Umbilical cord (tissue), 2 donors: ENCODE data around the gene FZR1. TPM values are rescaled to one million over a fixed set of nuclear protein-coding genes. Genes with fewer than 3 reads are reported as not detected.
"Not testable (repeated sequence)": the region's sequence is repeated elsewhere in the genome, so short reads cannot be mapped to it uniquely, and the experiment has no call there.

Experiments
- DNase-seq: peaks from one replicate; pipeline ENCODE4 v3.0.0-alpha.2; 2015; ENCODE audit warnings: low spot score
- total RNA-seq: library from RNA; depleted of rRNA; stranded (reverse); fragments of >200 nt; gene quantifications from one replicate; pipeline ENCODE4 v1.2.3, GENCODE V29; 2014; ENCODE audit warnings: low replicate concordance; ENCODE audit not compliant: insufficient read depth

The FZR1 gene
- total RNA-seq, 1 donor from 2014 or later, result 27.7 TPM

DNA sequence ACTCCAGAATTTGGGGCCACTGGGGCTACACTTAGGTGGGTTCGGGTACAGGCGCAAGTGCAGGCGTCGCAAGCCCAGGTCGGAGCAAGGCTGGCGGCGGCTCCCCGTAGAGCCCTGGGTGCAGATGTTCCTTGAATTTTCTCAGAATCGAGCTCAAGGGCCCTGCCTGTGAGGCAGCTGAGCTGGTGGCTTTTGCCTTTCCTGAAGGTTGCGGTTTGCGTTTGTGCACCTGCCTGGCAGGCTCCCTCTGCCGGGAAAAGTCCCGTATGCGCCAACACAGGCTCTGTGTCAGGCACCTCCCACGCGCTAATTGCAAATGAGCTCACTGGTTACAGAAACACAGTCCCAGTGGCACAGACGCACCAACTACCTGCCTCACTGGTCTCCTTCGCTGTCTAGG lies 11.6 kb upstream of the FZR1 start:
- DNase-seq, result no peak

DNA sequence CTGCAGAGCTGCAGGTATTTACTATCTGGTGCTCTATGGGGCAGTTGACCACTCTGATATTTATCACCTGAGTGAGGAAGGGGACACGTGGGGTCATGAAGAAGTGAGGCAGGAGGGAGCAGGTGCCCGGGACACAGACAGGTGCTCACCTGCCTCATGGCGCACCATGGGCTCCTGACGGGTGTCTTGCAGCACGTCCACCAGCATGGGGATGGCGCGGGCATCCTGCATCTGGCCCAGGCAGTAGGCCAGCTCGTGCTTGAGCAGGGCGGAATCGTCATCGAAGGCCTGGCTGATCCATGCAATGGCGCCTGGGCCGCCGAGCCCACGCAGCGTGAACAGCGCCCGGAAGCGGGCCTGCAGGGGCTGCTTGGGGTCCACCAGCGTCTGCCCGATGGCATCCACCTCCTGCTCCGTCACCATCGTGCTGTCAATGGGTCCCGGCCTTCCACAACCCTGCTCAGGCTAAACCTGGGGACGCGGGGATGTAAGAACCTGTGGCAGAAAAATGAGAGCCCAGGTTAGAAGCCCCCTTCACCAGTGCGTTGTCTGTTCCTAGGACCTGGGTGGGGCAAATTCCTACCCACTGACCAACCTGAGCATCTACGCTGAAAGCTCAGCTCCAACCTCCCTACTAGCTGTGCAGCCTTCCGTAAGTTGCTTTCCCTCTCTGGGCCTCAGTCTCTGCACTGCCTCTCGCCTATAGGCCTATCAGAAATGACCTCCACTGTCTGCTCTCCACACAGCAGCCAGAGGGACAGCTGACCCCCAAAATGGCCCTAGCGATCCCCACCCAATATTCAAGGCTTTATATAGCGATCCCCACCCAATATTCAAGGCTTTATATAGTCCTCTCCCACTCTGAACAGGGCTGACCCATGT lies 9.5 kb upstream of the FZR1 start:
- DNase-seq, result no peak

DNA sequence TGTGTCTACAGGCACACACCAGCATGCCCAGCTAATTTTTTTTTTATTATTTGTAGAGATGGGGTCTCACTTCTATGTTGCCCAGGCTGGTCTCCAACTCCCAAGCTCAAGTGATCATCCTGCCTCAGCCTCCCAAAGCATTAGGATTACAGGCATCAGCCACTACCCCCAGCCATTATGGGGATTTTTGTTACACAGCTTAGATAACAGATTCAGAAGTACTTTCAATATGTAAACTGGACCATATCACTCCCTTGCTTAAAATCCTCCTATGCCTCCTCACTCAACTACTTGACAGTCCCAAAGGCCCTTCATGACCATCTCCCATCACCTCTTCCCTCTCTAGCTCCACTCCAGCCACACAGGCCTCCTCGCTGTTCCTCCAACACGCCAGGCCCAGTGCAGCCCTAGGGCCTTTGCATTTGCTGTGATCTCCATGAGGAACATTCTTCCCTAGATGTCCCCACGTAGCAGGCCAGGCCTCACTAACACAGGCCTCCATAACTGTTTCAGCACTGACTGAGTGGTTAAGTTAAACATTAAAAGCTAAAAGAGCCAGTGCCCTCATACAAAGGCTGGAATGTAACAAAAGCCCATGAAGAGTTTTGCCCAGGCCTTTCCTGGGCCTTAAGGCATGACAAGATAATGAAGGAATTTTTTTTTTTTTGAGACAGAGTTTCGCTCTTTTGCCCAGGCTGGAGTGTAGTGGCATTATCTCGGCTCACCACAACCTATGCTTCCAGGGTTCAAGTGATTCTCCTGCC lies 8.2 kb upstream of the FZR1 start:
- DNase-seq, result no peak

DNA sequence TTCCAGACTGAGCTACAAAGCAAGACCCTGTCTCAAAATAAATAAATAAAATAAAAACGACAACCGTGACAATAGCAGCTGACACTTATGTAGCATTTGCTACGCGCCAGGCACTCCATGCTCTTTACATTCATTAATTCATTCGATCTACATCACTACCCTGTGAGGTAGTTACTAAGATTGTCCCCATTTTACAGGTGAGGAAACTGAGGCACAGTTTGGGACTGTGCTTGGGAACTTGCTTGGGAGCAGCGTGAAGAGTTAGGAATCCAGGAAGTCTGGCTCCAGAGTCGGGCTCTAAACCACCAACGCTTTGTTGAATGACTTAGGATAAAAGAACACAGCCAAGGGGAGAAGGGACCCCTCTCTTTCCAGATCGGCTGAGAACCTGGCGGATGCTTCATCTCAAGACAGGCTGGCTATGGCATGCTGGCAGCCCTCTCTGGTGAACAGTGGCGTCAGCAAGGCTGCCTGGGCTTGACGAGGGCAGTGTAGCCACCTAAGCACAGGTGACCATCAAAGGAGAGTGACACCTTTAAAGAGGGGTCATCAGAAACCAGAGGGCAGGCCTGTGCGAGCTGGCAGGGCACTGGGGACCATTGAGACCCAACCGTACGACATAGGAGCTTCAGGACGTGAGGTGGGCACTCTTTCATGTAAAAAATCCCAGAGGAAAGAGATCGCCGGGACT lies 6.2 kb upstream of the FZR1 start:
- DNase-seq, result no peak

DNA sequence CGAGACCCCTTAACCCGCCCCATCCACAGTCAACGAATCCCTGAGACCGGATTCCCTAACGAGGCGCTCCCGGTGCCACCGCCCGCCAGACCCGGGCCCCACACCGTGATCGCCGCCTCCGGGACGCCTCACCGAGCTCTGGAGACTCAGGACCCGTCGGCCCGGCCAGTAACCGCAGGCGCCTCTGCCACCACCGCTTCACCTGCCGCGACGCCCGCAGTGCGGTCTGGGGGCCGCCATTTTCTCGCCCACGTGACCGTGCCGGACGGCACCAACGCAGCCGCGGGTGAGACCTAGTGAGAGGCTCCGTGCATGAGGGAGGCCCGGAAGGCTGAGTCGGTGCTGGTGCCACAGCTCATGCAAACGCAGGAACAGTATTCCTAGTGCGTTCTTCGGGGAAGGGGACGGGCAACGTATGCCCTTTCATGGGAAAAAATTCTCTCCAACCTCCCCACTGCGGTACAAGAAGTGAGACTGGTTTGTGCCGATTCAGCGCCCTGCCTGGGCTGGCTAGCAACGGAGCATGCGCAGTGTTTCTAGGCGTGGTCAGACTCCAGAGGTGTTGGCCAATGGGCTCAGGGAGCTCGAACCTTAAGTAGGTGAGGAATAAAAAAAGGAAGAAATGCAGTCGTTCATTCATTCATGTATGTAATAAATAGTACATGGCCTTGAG lies 5.5 kb upstream of the FZR1 start, which contains the start of gene DOHH:
Gene DOHH, minus strand, starts transcription at position 246 of the 673 bp plus-strand sequence. CDS start 3,860 bp downstream, outside the sequence.
- peak; percentile 98 for DNase-seq

DNA sequence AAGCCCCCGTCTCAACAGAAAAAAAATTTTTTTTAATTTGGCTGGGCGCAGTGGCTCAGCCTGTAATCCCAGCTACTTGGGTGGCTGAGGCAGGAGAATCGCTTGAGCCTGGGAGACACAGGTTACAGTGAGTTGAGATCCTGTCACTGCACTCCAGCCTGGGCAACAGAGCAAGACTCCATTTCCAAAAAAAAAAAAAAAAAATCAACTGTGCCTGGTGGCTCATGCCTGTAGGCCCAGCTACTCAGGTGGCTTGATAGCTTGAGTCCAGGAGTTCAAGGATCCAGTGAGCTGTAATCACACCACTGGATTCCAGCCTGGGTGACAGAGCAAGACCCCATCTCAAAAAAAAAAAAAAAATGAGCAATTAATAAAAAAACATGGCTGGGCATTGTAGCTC lies 4.3 kb upstream of the FZR1 start:
- DNase-seq, result no peak

DNA sequence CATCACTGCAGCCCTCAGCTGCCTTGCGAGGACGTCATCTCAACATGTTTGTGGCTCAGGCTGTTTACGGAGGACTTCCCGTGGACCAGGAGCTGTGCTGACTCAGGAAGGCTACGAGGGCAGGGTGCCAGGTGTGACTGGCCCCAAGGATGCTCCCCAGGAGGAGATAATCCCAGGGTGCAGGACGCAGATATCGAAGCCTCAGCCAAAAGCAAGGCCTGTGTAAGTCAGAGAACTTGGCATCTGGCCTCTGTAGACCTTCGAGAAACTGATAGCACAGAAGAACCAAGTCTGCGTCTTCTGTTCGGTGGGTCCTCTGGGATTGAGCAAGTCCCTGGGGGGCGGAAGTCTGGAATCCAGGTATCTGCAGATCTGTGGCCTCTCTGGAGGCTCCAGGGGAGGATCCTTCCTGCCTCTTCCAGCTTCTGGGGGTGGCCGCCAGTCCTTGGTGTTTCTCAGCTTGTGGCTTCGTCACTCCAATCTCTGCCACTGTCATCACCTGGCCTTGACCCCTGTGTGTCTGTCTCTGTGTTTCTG lies 3.0 kb upstream of the FZR1 start:
- no peak for DNase-seq

DNA sequence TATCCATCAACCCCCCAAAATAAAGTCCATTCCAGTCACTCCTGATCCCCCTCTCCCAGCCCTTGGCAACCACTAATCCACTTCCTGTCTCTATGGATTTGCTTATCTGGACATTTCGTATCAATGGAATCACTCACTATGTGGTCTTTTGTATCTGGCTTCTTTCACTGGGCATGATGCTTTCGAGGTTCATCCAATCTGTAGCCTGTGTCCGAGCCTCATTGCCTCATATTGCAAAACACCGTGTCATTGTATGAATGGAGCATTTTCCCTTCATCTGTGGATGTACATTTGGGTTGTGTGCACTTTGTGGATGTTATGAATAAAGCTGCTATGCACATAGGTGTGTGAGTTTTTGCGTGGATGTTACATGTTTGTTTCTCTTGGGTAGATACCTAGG lies 1.4 kb upstream of the FZR1 start:
- peak; percentile 69 for DNase-seq

DNA sequence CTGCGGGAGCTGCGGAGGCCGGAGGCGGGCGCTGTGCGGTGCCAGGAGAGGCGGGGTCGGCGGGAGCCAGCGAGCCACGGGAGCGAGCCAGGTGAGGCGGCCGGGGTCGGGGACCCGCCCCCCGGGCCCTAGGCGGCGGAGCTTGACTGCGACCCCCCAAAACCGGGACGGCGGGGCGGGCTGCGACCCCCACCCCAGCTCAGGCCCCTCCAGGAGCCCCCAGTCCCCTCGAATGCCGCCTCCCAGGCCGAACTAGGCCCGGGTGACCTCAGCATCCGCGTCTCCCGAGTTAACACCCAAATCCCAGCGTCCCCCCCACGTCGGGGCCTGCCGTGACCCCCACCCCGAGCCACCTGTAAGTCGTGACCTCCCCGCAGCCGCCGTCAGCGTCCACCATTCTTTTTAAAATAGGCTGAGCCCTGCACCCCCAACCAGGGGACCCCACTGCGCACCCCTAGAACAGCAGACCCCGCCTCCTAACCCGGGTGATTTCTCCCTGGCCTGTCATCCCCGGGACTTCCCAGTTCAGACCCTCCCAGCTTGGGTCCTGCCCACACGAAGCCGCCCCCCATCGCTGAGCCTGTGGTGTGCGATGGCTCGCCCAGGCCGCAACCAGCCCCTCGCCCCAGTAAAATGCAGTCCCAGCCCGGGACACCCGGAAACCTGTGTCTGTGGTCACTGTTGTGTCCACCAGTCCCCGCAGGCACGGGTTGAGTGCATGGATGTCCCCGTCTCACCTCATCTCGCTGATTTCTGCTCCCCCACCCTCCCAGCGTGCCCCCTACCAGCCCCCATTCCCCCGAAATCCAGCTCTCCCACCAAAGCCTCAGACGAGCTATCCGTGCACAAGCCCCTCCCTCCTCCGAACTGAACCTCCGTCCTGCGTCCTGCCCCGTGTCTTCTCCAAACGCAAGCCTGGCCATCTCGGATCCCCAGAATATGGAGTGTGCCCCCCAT lies 551 bp downstream of the FZR1 start:
- DNase-seq, result peak; percentile 30

DNA sequence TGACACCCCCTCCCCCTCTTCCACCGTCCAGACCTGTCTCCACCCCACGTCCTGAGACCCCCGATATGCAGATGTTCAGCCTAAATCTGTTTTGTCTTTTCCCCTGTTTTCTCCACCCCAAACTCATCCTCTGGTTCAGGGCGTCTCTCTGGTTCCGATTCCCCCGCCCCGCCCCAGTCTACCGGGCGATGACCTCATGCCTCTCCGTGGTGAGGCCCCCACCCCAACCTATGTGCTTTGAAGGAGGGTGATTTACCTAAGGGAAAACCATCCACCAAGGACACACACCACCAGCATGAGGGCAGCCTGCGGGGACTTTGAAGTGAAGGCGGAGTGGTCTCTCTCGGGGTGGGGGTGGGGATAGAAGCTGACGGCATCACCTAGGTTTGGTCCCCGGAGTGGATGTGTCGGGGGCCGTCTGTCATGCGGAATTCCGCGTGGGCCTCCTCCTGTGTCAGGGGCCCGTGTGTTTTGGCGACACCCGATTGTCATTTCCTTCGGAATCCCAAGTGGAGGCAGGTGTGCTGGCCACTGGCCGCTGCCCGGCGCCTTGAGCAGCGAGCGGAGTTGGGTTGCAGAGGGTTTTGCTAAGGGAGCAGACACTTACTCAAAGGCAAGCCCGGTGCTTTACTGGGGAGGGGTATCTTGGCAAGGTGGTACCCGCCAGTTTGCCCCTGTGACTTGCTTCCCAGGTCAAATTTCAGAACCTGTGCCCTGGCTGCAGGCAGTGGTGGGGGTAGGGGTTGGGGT lies 1.4 kb downstream of the FZR1 start:
- DNase-seq, result peak; percentile 40

DNA sequence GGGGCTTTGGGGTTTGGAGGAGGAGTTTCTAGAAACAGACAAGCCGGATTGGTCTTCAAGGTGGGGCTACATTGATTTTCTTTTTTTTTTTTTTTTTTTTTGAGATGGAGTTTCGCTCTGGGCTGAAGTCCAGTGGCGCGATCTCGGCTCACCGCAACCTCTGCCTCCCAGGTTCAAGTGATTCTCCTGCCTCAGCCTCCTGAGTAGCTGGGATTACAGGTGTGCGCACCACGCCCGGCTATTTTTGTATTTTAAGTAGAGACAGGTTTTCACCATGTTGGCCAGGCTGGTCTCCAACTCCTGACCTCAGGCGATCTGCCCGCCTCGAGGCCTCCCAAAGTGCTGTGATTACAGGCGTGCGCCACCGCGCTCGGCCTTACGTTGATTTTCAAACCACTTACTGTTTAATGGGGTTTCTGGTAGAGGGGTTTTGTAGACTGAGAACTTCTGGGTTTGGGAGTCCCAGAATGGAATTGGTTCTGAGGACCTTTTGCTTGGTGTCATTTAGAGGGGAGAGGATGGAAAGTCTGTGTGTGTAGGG lies 2.1 kb downstream of the FZR1 start:
- not testable (repeated sequence) for DNase-seq

DNA sequence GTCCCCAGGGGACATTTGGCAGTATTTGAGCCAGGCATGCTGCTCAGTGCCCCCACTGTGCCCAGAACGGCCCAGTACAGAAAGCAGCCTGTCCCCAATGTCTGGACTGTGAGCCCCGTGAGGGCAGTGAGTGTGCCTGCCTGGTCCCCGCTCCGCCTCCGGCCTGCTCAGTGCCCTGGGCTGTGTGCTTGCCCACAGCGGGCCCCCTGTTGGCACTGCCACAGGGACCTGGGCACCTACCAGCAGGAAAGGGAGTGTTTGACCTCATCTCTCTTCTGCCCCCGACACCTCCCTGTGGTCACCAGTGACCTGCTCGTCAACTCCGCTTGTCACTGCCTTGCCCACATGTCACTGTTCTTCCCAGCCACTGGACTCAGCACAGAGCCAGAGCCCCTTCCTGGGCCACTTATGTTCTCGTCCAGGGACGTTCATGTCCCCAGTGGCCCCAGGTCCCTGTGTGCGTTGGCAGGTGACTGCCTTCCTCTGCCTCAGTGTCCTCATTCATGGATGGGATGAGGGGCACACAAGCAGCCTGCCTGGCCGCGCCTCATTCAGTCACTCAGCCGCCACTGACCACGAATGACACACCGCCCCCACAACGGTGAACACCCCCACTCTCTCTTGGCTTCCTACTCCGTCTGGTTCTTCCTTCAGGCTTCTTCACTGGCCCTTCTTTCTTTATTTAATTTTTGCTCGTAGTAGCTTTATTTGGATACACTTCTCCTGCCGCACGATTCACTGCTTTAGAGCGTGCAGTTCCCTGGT lies 2.8 kb downstream of the FZR1 start:
- DNase-seq, result no peak

DNA sequence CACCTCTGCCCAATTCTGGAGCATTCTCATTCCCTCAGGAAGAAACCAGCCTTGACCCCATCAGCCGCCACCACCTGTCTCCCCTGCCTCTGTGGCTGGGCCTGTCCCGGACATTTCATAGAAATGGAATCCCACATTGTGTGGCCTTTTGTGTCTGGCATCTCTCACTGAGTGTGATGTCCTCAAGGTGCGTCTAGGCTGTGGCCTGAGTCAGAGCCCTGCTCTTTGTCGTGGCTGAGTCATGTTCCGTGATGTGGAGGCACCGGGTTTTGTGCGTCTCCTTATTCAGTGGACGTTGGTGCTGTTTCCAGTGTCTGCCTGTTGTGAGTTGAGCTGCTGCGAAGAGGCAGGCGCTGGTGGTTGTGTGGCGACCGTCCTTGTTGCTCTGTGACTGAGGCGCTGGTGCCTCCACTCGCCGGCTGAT lies 3.5 kb downstream of the FZR1 start:
- no peak for DNase-seq

DNA sequence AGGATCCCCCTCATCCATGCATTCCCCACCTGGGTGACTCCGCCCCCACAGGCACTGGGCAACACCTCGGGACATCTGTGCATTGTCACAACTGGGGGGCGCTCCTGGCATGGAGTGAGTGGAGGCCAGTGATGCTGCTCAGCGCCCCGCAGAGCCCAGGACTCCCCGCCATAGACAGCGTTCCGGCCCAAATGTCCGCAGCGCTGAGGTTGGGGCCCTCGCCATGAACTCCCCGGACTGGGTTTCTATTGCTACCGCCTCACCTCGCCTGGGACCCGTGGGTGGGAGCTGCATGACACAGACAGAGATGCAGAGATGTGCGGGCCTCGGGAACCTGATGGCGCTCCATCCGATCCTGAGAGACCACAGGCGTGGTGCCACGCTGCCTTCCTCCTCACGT lies 4.6 kb downstream of the FZR1 start:
- DNase-seq, result no peak

DNA sequence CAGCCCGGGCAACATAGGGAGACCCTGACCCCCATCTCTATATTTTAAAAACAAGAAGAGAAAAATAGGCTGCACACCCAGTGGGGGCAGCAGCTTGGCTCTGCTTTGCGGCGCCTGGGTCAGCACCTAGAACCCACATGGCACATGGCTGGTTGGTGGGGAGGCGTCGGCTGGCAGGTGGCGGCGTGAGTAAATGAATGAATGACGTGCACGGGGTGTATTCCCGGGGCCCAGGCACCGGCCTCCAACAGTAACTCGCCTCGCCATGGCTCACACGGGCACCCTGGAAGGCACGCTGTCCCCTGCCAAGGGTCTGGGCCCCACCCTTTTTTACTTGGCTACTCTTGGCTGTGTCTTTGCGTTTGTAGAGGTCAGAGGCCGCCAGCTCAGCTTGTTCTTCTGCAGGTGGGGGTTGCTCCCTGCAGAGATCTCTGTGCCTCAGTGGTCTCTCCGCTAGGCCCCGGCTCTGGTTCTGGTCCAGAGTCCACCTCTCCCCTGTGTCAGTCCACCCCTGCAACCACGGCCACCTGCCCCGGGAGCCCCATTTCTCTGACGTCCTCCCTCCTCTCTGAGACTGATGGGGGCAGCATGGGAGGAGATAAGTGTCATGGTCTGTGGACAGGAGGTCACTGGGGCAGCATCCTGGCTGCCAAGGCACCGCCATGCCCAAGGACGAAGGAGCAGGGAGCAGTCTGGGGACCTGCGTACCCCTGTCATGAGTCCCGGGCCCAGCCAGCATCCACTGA lies 5.6 kb downstream of the FZR1 start:
- no peak for DNase-seq

DNA sequence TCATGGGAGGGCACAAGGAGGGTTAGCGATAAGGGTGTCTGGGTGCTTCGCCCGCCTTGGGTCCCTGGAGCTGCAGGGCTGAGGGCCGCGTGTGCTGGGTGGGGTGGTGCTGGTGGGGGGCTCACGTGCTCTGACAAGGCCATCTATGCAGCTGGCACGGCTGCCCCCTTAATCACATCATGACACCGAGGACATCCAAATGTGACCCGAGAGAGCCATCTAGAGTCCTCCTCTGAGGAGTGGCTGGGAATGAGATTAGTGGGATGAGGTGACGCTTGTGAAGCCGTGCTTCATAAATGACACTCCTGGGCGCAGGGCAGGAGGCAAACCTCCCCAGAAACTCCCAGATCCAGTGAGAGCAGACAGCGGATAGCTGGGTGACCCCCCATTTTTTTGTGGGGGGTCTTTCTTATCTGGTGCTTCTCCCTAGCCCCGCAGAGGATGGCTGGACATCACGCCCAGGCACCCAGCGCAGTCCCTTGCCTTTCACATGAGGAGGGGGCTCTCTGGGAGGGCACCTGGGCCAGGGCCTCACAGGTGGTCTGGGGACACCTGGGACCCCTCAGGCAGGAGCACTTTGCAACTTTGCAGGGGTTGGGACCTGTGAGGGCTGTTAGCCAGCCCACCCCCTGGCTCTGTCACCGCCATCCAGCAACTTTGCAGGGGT lies 6.6 kb downstream of the FZR1 start:
- DNase-seq, result no peak
